GM23338 (cell line): ENCODE results near the gene KCTD3. TPM values are rescaled to one million over a fixed set of nuclear protein-coding genes. Genes with fewer than 3 reads are reported as not detected.

ENCODE experiments used
- ATAC-seq: fragments of 200-7000 bp; cut with Tn5 transposase; 3 replicates; pipeline ENCODE4 v1.9.1; 2020
- DNase-seq: peaks from one replicate; pipeline ENCODE4 v3.0.0-alpha.2; 2015; ENCODE audit warnings: low spot score
- H2AFZ ChIP-seq: fragments of 200-600 bp; sonication (generic); 2 replicates; pipeline ENCODE4 v1.8.0; 2016; ENCODE audit warnings: antibody characterized with exemption, mild to moderate bottlenecking, moderate library complexity
- H3F3A ChIP-seq: fragments of 200-600 bp; sonication (generic); replicated peaks from 2 replicates; pipeline ENCODE4 v1.8.0; 2017; ENCODE audit warnings: antibody characterized with exemption, mixed run types, low read depth
- H3K27ac ChIP-seq: fragments of 200-600 bp; sonication (generic); 2 replicates; pipeline ENCODE4 v1.6.1; 2016; ENCODE audit warnings: low read depth
- H3K27me3 ChIP-seq: fragments of 200-600 bp; sonication (generic); 2 replicates; pipeline ENCODE4 v1.8.0; 2016; ENCODE audit warnings: mild to moderate bottlenecking, mixed run types, moderate library complexity; ENCODE audit not compliant: insufficient read depth
- H3K36me3 ChIP-seq: fragments of 200-600 bp; sonication (generic); 2 replicates; pipeline ENCODE4 v1.8.0; 2016; ENCODE audit warnings: mild to moderate bottlenecking; ENCODE audit not compliant: insufficient read depth
- H3K4me1 ChIP-seq: fragments of 200-600 bp; sonication (generic); 2 replicates; pipeline ENCODE4 v1.8.0; 2016; ENCODE audit warnings: mild to moderate bottlenecking, moderate library complexity; ENCODE audit not compliant: insufficient read depth
- H3K4me2 ChIP-seq: fragments of 200-600 bp; sonication (generic); 2 replicates; pipeline ENCODE4 v1.7.1; 2017; ENCODE audit warnings: mixed run types
- H3K4me3 ChIP-seq: fragments of 200-600 bp; sonication (generic); 2 replicates; pipeline ENCODE4 v1.6.1; 2016; ENCODE audit warnings: mixed run types
- H3K79me2 ChIP-seq: fragments of 200-600 bp; sonication (generic); replicated peaks from 2 replicates; pipeline ENCODE4 v1.8.0; 2017; ENCODE audit warnings: mild to moderate bottlenecking; ENCODE audit not compliant: insufficient read depth
- H3K9me2 ChIP-seq: fragments of 200-600 bp; sonication (generic); 2 replicates; pipeline ENCODE4 v1.8.0; 2017; ENCODE audit not compliant: insufficient read depth
- H4K20me1 ChIP-seq: fragments of 200-600 bp; sonication (generic); replicated peaks from 2 replicates; pipeline ENCODE4 v1.8.0; 2017; ENCODE audit warnings: mild to moderate bottlenecking; ENCODE audit not compliant: insufficient read depth
- H3K27ac Mint-ChIP-seq: 2 replicates; pipeline ENCODE4 v1.8.0; 2020; ENCODE audit warnings: inconsistent platforms, mild to moderate bottlenecking, moderate library complexity, mixed read lengths
- H3K27me3 Mint-ChIP-seq: 3 replicates; pipeline ENCODE4 v1.8.0; 2022; ENCODE audit warnings: low read depth, mild to moderate bottlenecking, moderate library complexity, mixed read lengths, inconsistent platforms; ENCODE audit not compliant: insufficient read depth, poor library complexity
- H3K36me3 Mint-ChIP-seq: 3 replicates; pipeline ENCODE4 v1.8.0; 2021; ENCODE audit warnings: low read depth, mild to moderate bottlenecking, inconsistent platforms, moderate library complexity, mixed read lengths
- H3K4me1 Mint-ChIP-seq: 3 replicates; pipeline ENCODE4 v1.8.0; 2020; ENCODE audit warnings: mild to moderate bottlenecking, inconsistent platforms, mixed read lengths
- H3K4me3 Mint-ChIP-seq: 3 replicates; pipeline ENCODE4 v1.8.0; 2021; ENCODE audit warnings: moderate library complexity, mild to moderate bottlenecking, inconsistent platforms, mixed read lengths
- H3K9me3 Mint-ChIP-seq: 3 replicates; pipeline ENCODE4 v1.8.0; 2020; ENCODE audit warnings: moderate library complexity, mild to moderate bottlenecking, inconsistent platforms, mixed read lengths
- CREB1 ChIP-seq: fragments of 250-450 bp; sonication (Bioruptor Pico); IDR thresholded peaks from 2 replicates; pipeline ENCODE4 v1.5.0; 2020; ENCODE audit warnings: low read depth, mild to moderate bottlenecking, moderate library complexity
- CTCF ChIP-seq, 2 experiments: fragments of 200-600 bp in 1 of 2; sonication (generic) in 1 of 2; conservative IDR thresholded peaks; 2 replicates each; pipeline versions ENCODE4 v1.5.1 to v1.6.1; 2016 to 2017; ENCODE audit warnings: antibody characterized with exemption in 2 of 2, low read depth in 2 of 2, mild to moderate bottlenecking in 2 of 2, moderate library complexity in 1 of 2
- ETS1 ChIP-seq: IDR thresholded peaks from 2 replicates; pipeline ENCODE4 v1.6.1; 2016; ENCODE audit warnings: antibody characterized with exemption
- EZH2 ChIP-seq: fragments of 200-600 bp; sonication (generic); IDR thresholded peaks from one replicate; pipeline ENCODE4 v1.8.0; 2017; ENCODE audit warnings: antibody characterized with exemption, mild to moderate bottlenecking, low read depth; ENCODE audit not compliant: unreplicated experiment
- EZH2phosphoT487 ChIP-seq: fragments of 200-600 bp; sonication (generic); IDR thresholded peaks from one replicate; pipeline ENCODE4 v1.8.1; 2018; ENCODE audit warnings: antibody characterized with exemption; ENCODE audit not compliant: unreplicated experiment
- JUNB ChIP-seq: IDR thresholded peaks from one replicate; pipeline ENCODE4 v1.6.1; 2016; ENCODE audit warnings: antibody characterized with exemption; ENCODE audit not compliant: unreplicated experiment
- NANOG ChIP-seq: IDR thresholded peaks from 2 replicates; pipeline ENCODE4 v1.6.1; 2016; ENCODE audit warnings: antibody characterized with exemption, borderline replicate concordance
- POLR2AphosphoS5 ChIP-seq: IDR thresholded peaks from 2 replicates; pipeline ENCODE4 v1.6.1; 2016; ENCODE audit warnings: antibody characterized with exemption, low read depth
- REST ChIP-seq: IDR thresholded peaks from one replicate; pipeline ENCODE4 v1.6.1; 2018; ENCODE audit warnings: antibody characterized with exemption; ENCODE audit not compliant: unreplicated experiment
- STAT1 ChIP-seq: IDR thresholded peaks from one replicate; pipeline ENCODE4 v1.6.1; 2016; ENCODE audit warnings: antibody characterized with exemption; ENCODE audit not compliant: unreplicated experiment
- ZNF114 ChIP-seq: fragments of 250-450 bp; sonication (Bioruptor Pico); IDR thresholded peaks from 2 replicates; pipeline ENCODE4 v1.5.0; 2020; ENCODE audit warnings: mild to moderate bottlenecking, moderate library complexity
- ZNF331 ChIP-seq: fragments of 250-450 bp; sonication (Bioruptor Pico); IDR thresholded peaks from 2 replicates; pipeline ENCODE4 v1.5.0; 2020; ENCODE audit warnings: low read depth, mild to moderate bottlenecking, moderate library complexity
- ZNF462 ChIP-seq: fragments of 250-450 bp; sonication (Bioruptor Pico); IDR thresholded peaks from 2 replicates; pipeline ENCODE4 v1.5.0; 2020; ENCODE audit warnings: mild to moderate bottlenecking, moderate library complexity
- polyA plus RNA-seq: library from polyadenylated mRNA; unstranded; fragments of >200 nt; fragmentation: Nextera tagmentation; extraction: Ambion mirVana; gene quantifications from 2 replicates; pipeline ENCODE4 v1.2.1, GENCODE V29; 2016
- total RNA-seq: library from RNA; depleted of rRNA; stranded (reverse); fragments of >200 nt; shearing (Covaris generic); gene quantifications from 2 replicates; pipeline ENCODE4 v1.2.3, GENCODE V29; 2014

KCTD3 gene
- total and polyA plus RNA-seq, 2 experiments from 2014 or later = 29.4 to 60.3 TPM

- no peak overlapping the region; the same call in 2 of the 3 replicates for H3K4me3 Mint-ChIP-seq
- Histone ChIP-seq H3K27me3 (no peaks in the 10 kb centered on the region), H3K4me2 (peak overlapping the region; percentile 69), H3K27ac (no peak overlapping the region; the same call in 1 of the 2 replicates), H2AFZ (no peak overlapping the region), H3K9me2 (no peaks in the 10 kb centered on the region), H3K4me3 (peak overlapping the region; percentile 20), H3K36me3 (no peaks in the 10 kb centered on the region), H3K79me2 (no peaks in the 10 kb centered on the region), H3F3A (no peaks in the 10 kb centered on the region), H3K4me1 (peaks cover 53% of the 10 kb centered on the region), H4K20me1 (no peaks in the 10 kb centered on the region)
- ATAC-seq (peak; percentile 46; the same call in 2 of the 3 replicates), DNase-seq (no peak)
- H3K9me3 Mint-ChIP-seq = no peaks in the 10 kb centered on the region
- H3K27me3 Mint-ChIP-seq = peaks cover 6% of the 10 kb centered on the region
- H3K27ac Mint-ChIP-seq = peak overlapping the region; percentile 95
- no peak for TF ChIP-seq EZH2
- TF ChIP-seq REST = no peak
- no peak for TF ChIP-seq ZNF331 (CRISPR knock-in tag)
- no peak for TF ChIP-seq CTCF (conservative IDR thresholded peaks at IDR 0.05; ENCODE audit: low read depth in 2 of 2)
- no peak for TF ChIP-seq POLR2AphosphoS5
- no peak for TF ChIP-seq NANOG
- no peak for TF ChIP-seq EZH2phosphoT487
- no peak for TF ChIP-seq STAT1
- no peak for TF ChIP-seq ZNF462 (CRISPR knock-in tag)
- no peak for TF ChIP-seq JUNB
- TF ChIP-seq ETS1 = no peak
- TF ChIP-seq ZNF114 (CRISPR knock-in tag) = no peak
- no peak for TF ChIP-seq CREB1 (CRISPR knock-in tag)
- no peaks in the 10 kb centered on the region; the same call in 2 of the 3 replicates for H3K36me3 Mint-ChIP-seq
- H3K4me1 Mint-ChIP-seq = peaks cover 59% of the 10 kb centered on the region
Measured at GRCh38 chr1:215650446-215651149, 83.5 kb downstream of the KCTD3 start.
